IMR-90 (cell line): ENCODE measurements around the gene KDM2B. TPM values are rescaled to one million over a fixed set of nuclear protein-coding genes. Genes with fewer than 3 reads are reported as not detected.

Source experiments
- ATAC-seq: fragments of 200-7000 bp; cut with Tn5 transposase; 2 replicates; pipeline ENCODE4 v1.9.1; 2020; ENCODE audit warnings: low read depth, mild to moderate bottlenecking, moderate library complexity
- BruUV-seq: library from RNA; stranded (reverse); fragments of 400-500 nt; replicated peaks from 2 replicates; lab custom pipeline; 2021; lab: Mats Ljungman, UMichigan
- CTCF ChIA-PET: fragments of 300-600 bp; formaldehyde crosslinking; extraction: SDS; loops from one replicate; lab custom pipeline; 2021; ENCODE audit warnings: antibody characterized with exemption; lab: Yijun Ruan, JAX
- POLR2A ChIA-PET: fragments of 300-600 bp; sonication (Branson Sonifier 250); formaldehyde crosslinking; loops from one replicate; lab custom pipeline; 2022; ENCODE audit warnings: antibody characterized with exemption; ENCODE audit not compliant: unreplicated experiment; lab: Charles Lee
- DNase-seq: peaks from one replicate; pipeline ENCODE4 v3.0.0; 2013
- H2AFZ ChIP-seq: replicated peaks from 2 replicates; pipeline ENCODE3; 2013; ENCODE audit warnings: low read length, mild to moderate bottlenecking; ENCODE audit not compliant: poor library complexity
- H2AK5ac ChIP-seq: 2 replicates; pipeline ENCODE4 v1.6.1; 2013; ENCODE audit warnings: low read depth, low read length, inconsistent platforms
- H2AK9ac ChIP-seq: replicated peaks from 2 replicates; pipeline ENCODE3; 2013; ENCODE audit warnings: mild to moderate bottlenecking, low read depth, low read length, moderate library complexity; ENCODE audit not compliant: poor library complexity
- H2BK120ac ChIP-seq: 2 replicates; pipeline ENCODE4 v1.6.1; 2013; ENCODE audit warnings: low read depth, low read length, inconsistent platforms
- H2BK15ac ChIP-seq: 3 replicates; pipeline ENCODE4 v1.6.1; 2013; ENCODE audit warnings: low read depth, low read length, inconsistent platforms
- H2BK20ac ChIP-seq: 2 replicates; pipeline ENCODE4 v1.6.1; 2013; ENCODE audit warnings: low read depth, mild to moderate bottlenecking, inconsistent platforms, low read length, moderate library complexity
- H2BK5ac ChIP-seq: 2 replicates; pipeline ENCODE4 v1.6.1; 2013; ENCODE audit warnings: mild to moderate bottlenecking, low read depth, low read length, inconsistent platforms; ENCODE audit not compliant: poor library complexity, severe bottlenecking
- H3K14ac ChIP-seq: replicated peaks from 2 replicates; pipeline ENCODE4 v1.6.1; 2013; ENCODE audit warnings: low read depth, low read length, inconsistent platforms
- H3K18ac ChIP-seq: 2 replicates; pipeline ENCODE4 v1.6.1; 2013; ENCODE audit warnings: low read depth, low read length, control low read depth
- H3K23ac ChIP-seq: 2 replicates; pipeline ENCODE4 v1.6.1; 2013; ENCODE audit warnings: low read depth, low read length, inconsistent platforms
- H3K27ac ChIP-seq: 2 replicates; pipeline ENCODE4 v1.5.1; 2013; ENCODE audit warnings: mild to moderate bottlenecking, control low read depth, low read length; ENCODE audit not compliant: insufficient read depth
- H3K27me3 ChIP-seq: 2 replicates; pipeline ENCODE4 v1.6.1; 2013; ENCODE audit warnings: low read length; ENCODE audit not compliant: control insufficient read depth, insufficient read depth
- H3K36me3 ChIP-seq: 2 replicates; pipeline ENCODE4 v1.6.1; 2013; ENCODE audit warnings: low read length, mixed read lengths; ENCODE audit not compliant: control insufficient read depth, insufficient read depth
- H3K4ac ChIP-seq: 2 replicates; pipeline ENCODE4 v1.6.1; 2013; ENCODE audit warnings: low read depth, low read length, inconsistent platforms
- H3K4me1 ChIP-seq: 2 replicates; pipeline ENCODE4 v1.6.1; 2013; ENCODE audit warnings: low read length, mixed read lengths; ENCODE audit not compliant: control insufficient read depth, insufficient read depth
- H3K4me2 ChIP-seq: 2 replicates; pipeline ENCODE4 v1.6.1; 2013; ENCODE audit warnings: low read depth, mild to moderate bottlenecking, control low read depth, low read length, moderate library complexity
- H3K4me3 ChIP-seq: 2 replicates; pipeline ENCODE4 v1.5.1; 2013; ENCODE audit warnings: low read depth, mild to moderate bottlenecking, control low read depth, low read length, moderate library complexity; ENCODE audit not compliant: insufficient read depth
- H3K56ac ChIP-seq: 2 replicates; pipeline ENCODE4 v1.6.1; 2013; ENCODE audit warnings: low read length, inconsistent platforms; ENCODE audit not compliant: insufficient read depth; ENCODE audit errors: extremely low read depth
- H3K79me1 ChIP-seq, 2 experiments: 2 replicates each; pipeline ENCODE4 v1.6.1; 2013; ENCODE audit warnings: low read length in 2 of 2, inconsistent platforms in 1 of 2, low read depth in 1 of 2
- H3K9ac ChIP-seq: 2 replicates; pipeline ENCODE4 v1.6.1; 2013; ENCODE audit warnings: low read depth, low read length, control low read depth
- H3K9me1 ChIP-seq: 2 replicates; pipeline ENCODE4 v1.6.1; 2013; ENCODE audit warnings: low read length, inconsistent platforms; ENCODE audit not compliant: insufficient read depth
- H3K9me3 ChIP-seq: 2 replicates; pipeline ENCODE4 v1.6.1; 2013; ENCODE audit warnings: low read length; ENCODE audit not compliant: control insufficient read depth, insufficient read depth
- H4K20me1 ChIP-seq: 2 replicates; pipeline ENCODE4 v1.6.1; 2013; ENCODE audit warnings: low read length, inconsistent platforms; ENCODE audit not compliant: insufficient read depth
- H4K5ac ChIP-seq: 2 replicates; pipeline ENCODE4 v1.6.1; 2013; ENCODE audit warnings: mild to moderate bottlenecking, low read depth, low read length, control low read depth
- H4K8ac ChIP-seq, 2 experiments: 2 replicates each; pipeline ENCODE4 v1.6.1; 2013; ENCODE audit warnings: low read depth in 2 of 2, low read length in 2 of 2, control low read depth in 1 of 2, inconsistent platforms in 1 of 2
- H4K91ac ChIP-seq: 2 replicates; pipeline ENCODE4 v1.6.1; 2013; ENCODE audit warnings: low read depth, low read length, inconsistent platforms; ENCODE audit not compliant: insufficient read depth
- BHLHE40 ChIP-seq: fragments of 150-350 bp; IDR thresholded peaks from 2 replicates; pipeline ENCODE4 v1.6.1; 2016; ENCODE audit warnings: mild to moderate bottlenecking, low read depth, low read length
- CEBPB ChIP-seq: IDR thresholded peaks from 2 replicates; pipeline ENCODE4 v1.6.1; 2012; ENCODE audit warnings: low read depth, low read length, improper control_type of control experiment
- CHD1 ChIP-seq: IDR thresholded peaks from 2 replicates; pipeline ENCODE4 v1.6.1; 2012; ENCODE audit warnings: low read depth, low read length, improper control_type of control experiment
- FOS ChIP-seq: fragments of 150-350 bp; IDR thresholded peaks from 2 replicates; pipeline ENCODE4 v1.6.1; 2016; ENCODE audit warnings: low read depth, low read length
- MAFK ChIP-seq: IDR thresholded peaks from 2 replicates; pipeline ENCODE4 v1.6.1; 2012; ENCODE audit warnings: low read depth, low read length, improper control_type of control experiment
- MAZ ChIP-seq: IDR thresholded peaks from 2 replicates; pipeline ENCODE4 v1.6.1; 2012; ENCODE audit warnings: low read depth, mild to moderate bottlenecking, low read length, improper control_type of control experiment, moderate library complexity, borderline replicate concordance
- MXI1 ChIP-seq: IDR thresholded peaks from 2 replicates; pipeline ENCODE4 v1.6.1; 2012; ENCODE audit warnings: low read depth, mild to moderate bottlenecking, low read length, moderate library complexity, borderline replicate concordance
- NFE2L2 ChIP-seq: fragments of 150-350 bp; IDR thresholded peaks from 2 replicates; pipeline ENCODE4 v1.6.1; 2016; ENCODE audit warnings: low read depth, mild to moderate bottlenecking, low read length
- POLR2A ChIP-seq: IDR thresholded peaks from 2 replicates; pipeline ENCODE4 v1.6.1; 2012; ENCODE audit warnings: mild to moderate bottlenecking, low read depth, low read length
- RAD21 ChIP-seq: IDR thresholded peaks from 2 replicates; pipeline ENCODE4 v1.6.1; 2012; ENCODE audit warnings: low read length, improper control_type of control experiment
- RCOR1 ChIP-seq: IDR thresholded peaks from 2 replicates; pipeline ENCODE4 v1.6.1; 2012; ENCODE audit warnings: mild to moderate bottlenecking, low read length, improper control_type of control experiment; ENCODE audit not compliant: insufficient replicate concordance
- RFX5 ChIP-seq: IDR thresholded peaks from 2 replicates; pipeline ENCODE4 v1.8.0; 2012; ENCODE audit warnings: low read depth, mild to moderate bottlenecking, low read length, moderate library complexity
- SMC3 ChIP-seq: fragments of 150-350 bp; IDR thresholded peaks from 2 replicates; pipeline ENCODE4 v1.6.1; 2016; ENCODE audit warnings: low read depth, mild to moderate bottlenecking, antibody characterized with exemption, low read length, moderate library complexity
- WGBS, 2 experiments: methylation state at CpG; one replicate each; pipeline versions ENCODE4 v1.1.5 to v1.1.7; 2013; ENCODE audit warnings: missing lambda C conversion rate in 2 of 2; ENCODE audit not compliant: insufficient read length in 1 of 2; ENCODE audit errors: extremely low coverage in 2 of 2; 5-methylcytosine and 5-hydroxymethylcytosine counted together
- dilution Hi-C: fragments of 300-500 bp; cut with HindIII; formaldehyde crosslinking; loops from one replicate; pipeline ENCODE4 v1.14.3; 2018; ENCODE audit warnings: low sequenced_read_pairs; ENCODE audit not compliant: unreplicated experiment
- in situ Hi-C: fragments of 300-500 bp; cut with MboI; formaldehyde crosslinking; loops from 3 replicates; pipeline ENCODE4 v1.14.3; 2019; ENCODE audit warnings: low sequenced_read_pairs, inconsistent platforms, mixed read lengths
- intact Hi-C: fragments of 100-400 bp; cut with micrococcal nuclease; formaldehyde crosslinking; loops from 2 replicates; pipeline ENCODE4 v1.10.0; 2022
- polyA plus RNA-seq, 3 experiments: library from polyadenylated mRNA; depleted of rRNA; stranded (reverse); fragments of >200 nt; gene quantifications; 2 replicates each; pipeline ENCODE4 v1.2.3, GENCODE V29; 2012; ENCODE audit warnings: low replicate concordance in 1 of 3
- total RNA-seq: library from RNA; depleted of rRNA; stranded (reverse); fragments of >200 nt; gene quantifications from 2 replicates; pipeline ENCODE4 v1.2.3, GENCODE V29; 2012
- TF ChIP-seq, protein P1 (sequence below): fragments of 150-350 bp; IDR thresholded peaks from 2 replicates; pipeline ENCODE4 v1.6.1; 2016; ENCODE audit warnings: low read depth, mild to moderate bottlenecking, low read length, moderate library complexity, borderline replicate concordance
- TF ChIP-seq, protein P2 (sequence below): conservative IDR thresholded peaks from 2 replicates; pipeline ENCODE4 v1.5.1; 2012; ENCODE audit warnings: mild to moderate bottlenecking, low read depth, low read length, improper control_type of control experiment
- TF ChIP-seq, protein P3 (sequence below): fragments of 150-350 bp; IDR thresholded peaks from 2 replicates; pipeline ENCODE4 v1.6.1; 2017; ENCODE audit warnings: mild to moderate bottlenecking, antibody characterized with exemption, low read length, low read depth

Gene KDM2B
- total and polyA plus RNA-seq, 2 of the 4 experiments (the other 2 are of a cell fraction), result 22.6 to 24.2 TPM

DNA sequence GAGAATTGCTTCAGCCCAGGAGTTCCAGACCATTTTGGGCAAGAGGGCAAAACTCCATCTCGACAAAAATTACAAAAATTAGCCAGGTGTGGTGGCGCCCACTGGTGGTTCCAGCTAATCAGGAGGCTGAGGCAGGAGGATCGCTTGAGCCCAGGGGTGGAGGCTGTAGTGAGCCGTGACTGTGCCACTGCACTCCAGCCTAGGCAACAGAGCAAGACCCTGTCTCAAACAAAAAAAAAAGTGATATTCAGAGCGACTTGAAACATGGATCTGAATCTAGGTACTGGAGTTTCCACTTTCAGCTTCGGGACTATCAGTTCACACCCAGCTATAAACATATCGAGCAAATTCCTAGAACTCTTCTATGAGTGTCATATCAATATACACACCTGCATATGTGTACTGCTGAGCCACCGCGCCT lies 197.2 kb downstream of the KDM2B start:
- Histone ChIP-seq H2BK20ac (no peak overlapping the region), H2AFZ (no peak overlapping the region), H2BK5ac (no peak overlapping the region), H3K18ac (no peak overlapping the region), H3K36me3 (no peaks in the 10 kb centered on the region), H4K91ac (no peak overlapping the region), H3K4me1 (peaks cover 2% of the 10 kb centered on the region), H3K14ac (no peak overlapping the region), H3K4ac (no peak overlapping the region), H3K79me1 (no peaks in the 10 kb centered on the region), H3K4me2 (no peak overlapping the region), H4K20me1 (no peaks in the 10 kb centered on the region), H3K23ac (no peak overlapping the region), H4K5ac (no peak overlapping the region), H3K56ac (no peak overlapping the region), H2BK120ac (no peak overlapping the region), H3K4me3 (no peak overlapping the region), H4K8ac (no peak overlapping the region), H2AK5ac (no peak overlapping the region), H3K9me3 (no peaks in the 10 kb centered on the region), H2BK15ac (no peak overlapping the region), H3K27ac (no peak overlapping the region), H2AK9ac (no peak overlapping the region), H3K9me1 (peaks cover 2% of the 10 kb centered on the region; the same call in 1 of the 2 replicates), H3K27me3 (no peaks in the 10 kb centered on the region), H3K9ac (no peak overlapping the region)
- ChIA-PET POLR2A (no interaction called here), CTCF (no interaction called here)
- dilution Hi-C loops (no loop called here), intact Hi-C loops (no loop called here), in situ Hi-C loops (no loop called here)
- DNase-seq (no peak), ATAC-seq (no peak)
- no TSS peak for BruUV-seq
- TF ChIP-seq FOS (no peak), MAZ (no peak), CEBPB (no peak), MXI1 (no peak), POLR2A (no peak), NFE2L2 (no peak), MAFK (no peak), BHLHE40 (no peak), CHD1 (no peak), RCOR1 (no peak), RAD21 (no peak), SMC3 (no peak), RFX5 (no peak)
- TF ChIP-seq, protein P1, sequence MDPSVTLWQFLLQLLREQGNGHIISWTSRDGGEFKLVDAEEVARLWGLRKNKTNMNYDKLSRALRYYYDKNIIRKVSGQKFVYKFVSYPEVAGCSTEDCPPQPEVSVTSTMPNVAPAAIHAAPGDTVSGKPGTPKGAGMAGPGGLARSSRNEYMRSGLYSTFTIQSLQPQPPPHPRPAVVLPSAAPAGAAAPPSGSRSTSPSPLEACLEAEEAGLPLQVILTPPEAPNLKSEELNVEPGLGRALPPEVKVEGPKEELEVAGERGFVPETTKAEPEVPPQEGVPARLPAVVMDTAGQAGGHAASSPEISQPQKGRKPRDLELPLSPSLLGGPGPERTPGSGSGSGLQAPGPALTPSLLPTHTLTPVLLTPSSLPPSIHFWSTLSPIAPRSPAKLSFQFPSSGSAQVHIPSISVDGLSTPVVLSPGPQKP, result no peak
- TF ChIP-seq, protein P2, sequence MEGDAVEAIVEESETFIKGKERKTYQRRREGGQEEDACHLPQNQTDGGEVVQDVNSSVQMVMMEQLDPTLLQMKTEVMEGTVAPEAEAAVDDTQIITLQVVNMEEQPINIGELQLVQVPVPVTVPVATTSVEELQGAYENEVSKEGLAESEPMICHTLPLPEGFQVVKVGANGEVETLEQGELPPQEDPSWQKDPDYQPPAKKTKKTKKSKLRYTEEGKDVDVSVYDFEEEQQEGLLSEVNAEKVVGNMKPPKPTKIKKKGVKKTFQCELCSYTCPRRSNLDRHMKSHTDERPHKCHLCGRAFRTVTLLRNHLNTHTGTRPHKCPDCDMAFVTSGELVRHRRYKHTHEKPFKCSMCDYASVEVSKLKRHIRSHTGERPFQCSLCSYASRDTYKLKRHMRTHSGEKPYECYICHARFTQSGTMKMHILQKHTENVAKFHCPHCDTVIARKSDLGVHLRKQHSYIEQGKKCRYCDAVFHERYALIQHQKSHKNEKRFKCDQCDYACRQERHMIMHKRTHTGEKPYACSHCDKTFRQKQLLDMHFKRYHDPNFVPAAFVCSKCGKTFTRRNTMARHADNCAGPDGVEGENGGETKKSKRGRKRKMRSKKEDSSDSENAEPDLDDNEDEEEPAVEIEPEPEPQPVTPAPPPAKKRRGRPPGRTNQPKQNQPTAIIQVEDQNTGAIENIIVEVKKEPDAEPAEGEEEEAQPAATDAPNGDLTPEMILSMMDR, result no peak
- TF ChIP-seq, protein P3, sequence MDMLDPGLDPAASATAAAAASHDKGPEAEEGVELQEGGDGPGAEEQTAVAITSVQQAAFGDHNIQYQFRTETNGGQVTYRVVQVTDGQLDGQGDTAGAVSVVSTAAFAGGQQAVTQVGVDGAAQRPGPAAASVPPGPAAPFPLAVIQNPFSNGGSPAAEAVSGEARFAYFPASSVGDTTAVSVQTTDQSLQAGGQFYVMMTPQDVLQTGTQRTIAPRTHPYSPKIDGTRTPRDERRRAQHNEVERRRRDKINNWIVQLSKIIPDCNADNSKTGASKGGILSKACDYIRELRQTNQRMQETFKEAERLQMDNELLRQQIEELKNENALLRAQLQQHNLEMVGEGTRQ, result no peak
- no CpG with 5 or more reads among the region's 9 CpGs for WGBS, 2 experiments
